Ovary (tissue), 3 donors: ENCODE results near the gene COPS2.

Source experiments
- CTCF ChIP-seq, 3 donors: fragments of 450-650 bp in 2 of 3; fragments of 200-600 bp in 1 of 3; IDR thresholded peaks; one replicate each; pipeline versions ENCODE4 v1.5.1 to v1.8.0; 2016 to 2022; ENCODE audit warnings: antibody characterized with exemption in 3 of 3, mild to moderate bottlenecking in 1 of 3
- EP300 ChIP-seq: sonication (generic); formaldehyde crosslinking; IDR thresholded peaks from one replicate; pipeline ENCODE4 v1.6.1; 2017; ENCODE audit warnings: antibody characterized with exemption
- POLR2A ChIP-seq: fragments of 450-650 bp; IDR thresholded peaks from one replicate; pipeline ENCODE4 v1.6.1; 2017; ENCODE audit warnings: antibody characterized with exemption, mild to moderate bottlenecking, moderate library complexity
- donor health status: DM: no; HTN: no; CAD: no.

- no peak for TF ChIP-seq CTCF (IDR thresholded peaks at IDR 0.05)
- no peak for TF ChIP-seq POLR2A
- no peak for TF ChIP-seq EP300
Observed at GRCh38 chr15:49164865-49165264, 9.5 kb upstream of the COPS2 start.
